Activated B cell treated with CpG ODN at 0.5 μM for 24 hours (primary cell): ENCODE measurements around the gene CENPA. TPM values are rescaled to one million over a fixed set of nuclear protein-coding genes. Genes with fewer than 3 reads are reported as not detected.
A peak's percentile ranks its signal among the peaks of the same experiment; 100 is the strongest.

ENCODE experiments used
- ATAC-seq: fragments of 200-7000 bp; cut with Tn5 transposase; one replicate; pipeline ENCODE4 v1.10.0; 2021; ENCODE audit warnings: low read depth, mild to moderate bottlenecking, moderate library complexity
- CTCF ChIA-PET: fragments of 350-600 bp; sonication (Branson Sonifier 250); formaldehyde crosslinking; loops from one replicate; lab custom pipeline; 2021; ENCODE audit warnings: antibody characterized with exemption; lab: Charles Lee
- POLR2A ChIA-PET: fragments of 350-600 bp; sonication (Branson Sonifier 250); formaldehyde crosslinking; loops from one replicate; lab custom pipeline; 2021; ENCODE audit warnings: antibody characterized with exemption; lab: Charles Lee
- DNase-seq: peaks from one replicate; pipeline ENCODE4 v3.0.0; 2022
- H3K27ac Mint-ChIP-seq: one replicate; pipeline ENCODE4 v1.8.0; 2020; ENCODE audit warnings: mixed read lengths
- H3K27me3 Mint-ChIP-seq: one replicate; pipeline ENCODE4 v1.8.0; 2021; ENCODE audit warnings: mixed read lengths
- H3K36me3 Mint-ChIP-seq: one replicate; pipeline ENCODE4 v1.8.0; 2021; ENCODE audit warnings: low read depth, mixed read lengths
- H3K4me1 Mint-ChIP-seq: one replicate; pipeline ENCODE4 v1.8.0; 2021; ENCODE audit warnings: mixed read lengths
- H3K4me3 Mint-ChIP-seq: one replicate; pipeline ENCODE4 v1.8.0; 2020; ENCODE audit warnings: mild to moderate bottlenecking, mixed read lengths
- H3K9me3 Mint-ChIP-seq: one replicate; pipeline ENCODE4 v1.8.0; 2020; ENCODE audit warnings: mixed read lengths
- intact Hi-C: fragments of 100-400 bp; cut with micrococcal nuclease; formaldehyde crosslinking; loops from one replicate; pipeline ENCODE4 v1.15.1; 2024
- total RNA-seq: library from RNA; stranded (reverse); gene quantifications from 2 replicates; pipeline ENCODE4 v1.2.3, GENCODE V29; 2022
- TF ChIP-seq, protein P1 (sequence below): fragments of 200-600 bp; IDR thresholded peaks from one replicate; pipeline ENCODE4 v1.8.0; 2022; ENCODE audit warnings: antibody characterized with exemption, mild to moderate bottlenecking

CENPA gene
- total RNA-seq, 1 donor from 2014 or later = 0.42 TPM

DNA sequence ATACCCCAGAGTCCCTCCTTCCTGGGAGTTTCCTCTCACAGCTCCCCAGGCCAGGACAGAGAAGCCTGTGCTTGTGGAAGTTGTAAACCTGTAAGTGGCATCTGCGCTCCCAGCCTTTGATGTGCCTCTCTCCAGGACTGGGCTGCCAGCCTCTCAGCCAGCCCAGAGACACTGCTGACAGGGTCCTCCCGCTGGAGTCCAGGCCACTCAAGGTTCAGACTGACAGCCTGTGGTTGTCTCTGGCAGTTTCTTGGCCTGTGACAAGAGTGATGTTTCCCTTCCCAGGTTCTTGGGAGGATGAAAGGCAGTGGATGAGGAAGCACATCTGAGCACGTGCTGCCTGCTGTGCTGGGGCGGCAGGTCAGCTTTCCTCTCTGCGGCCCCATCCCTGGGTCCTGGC lies 18.7 kb upstream of the CENPA start:
- intact Hi-C loops = no loop called here
- ChIA-PET CTCF (no interaction called here), POLR2A (no interaction called here)
- TF ChIP-seq, protein P1, sequence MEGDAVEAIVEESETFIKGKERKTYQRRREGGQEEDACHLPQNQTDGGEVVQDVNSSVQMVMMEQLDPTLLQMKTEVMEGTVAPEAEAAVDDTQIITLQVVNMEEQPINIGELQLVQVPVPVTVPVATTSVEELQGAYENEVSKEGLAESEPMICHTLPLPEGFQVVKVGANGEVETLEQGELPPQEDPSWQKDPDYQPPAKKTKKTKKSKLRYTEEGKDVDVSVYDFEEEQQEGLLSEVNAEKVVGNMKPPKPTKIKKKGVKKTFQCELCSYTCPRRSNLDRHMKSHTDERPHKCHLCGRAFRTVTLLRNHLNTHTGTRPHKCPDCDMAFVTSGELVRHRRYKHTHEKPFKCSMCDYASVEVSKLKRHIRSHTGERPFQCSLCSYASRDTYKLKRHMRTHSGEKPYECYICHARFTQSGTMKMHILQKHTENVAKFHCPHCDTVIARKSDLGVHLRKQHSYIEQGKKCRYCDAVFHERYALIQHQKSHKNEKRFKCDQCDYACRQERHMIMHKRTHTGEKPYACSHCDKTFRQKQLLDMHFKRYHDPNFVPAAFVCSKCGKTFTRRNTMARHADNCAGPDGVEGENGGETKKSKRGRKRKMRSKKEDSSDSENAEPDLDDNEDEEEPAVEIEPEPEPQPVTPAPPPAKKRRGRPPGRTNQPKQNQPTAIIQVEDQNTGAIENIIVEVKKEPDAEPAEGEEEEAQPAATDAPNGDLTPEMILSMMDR = no peak
- no peaks in the 10 kb centered on the region for H3K27me3 Mint-ChIP-seq
- H3K36me3 Mint-ChIP-seq = peaks cover 11% of the 10 kb centered on the region
- ATAC-seq (no peak), DNase-seq (no peak)
- H3K27ac Mint-ChIP-seq = no peak overlapping the region
- no peaks in the 10 kb centered on the region for H3K9me3 Mint-ChIP-seq
- peaks cover 30% of the 10 kb centered on the region for H3K4me1 Mint-ChIP-seq
- no peak overlapping the region for H3K4me3 Mint-ChIP-seq

DNA sequence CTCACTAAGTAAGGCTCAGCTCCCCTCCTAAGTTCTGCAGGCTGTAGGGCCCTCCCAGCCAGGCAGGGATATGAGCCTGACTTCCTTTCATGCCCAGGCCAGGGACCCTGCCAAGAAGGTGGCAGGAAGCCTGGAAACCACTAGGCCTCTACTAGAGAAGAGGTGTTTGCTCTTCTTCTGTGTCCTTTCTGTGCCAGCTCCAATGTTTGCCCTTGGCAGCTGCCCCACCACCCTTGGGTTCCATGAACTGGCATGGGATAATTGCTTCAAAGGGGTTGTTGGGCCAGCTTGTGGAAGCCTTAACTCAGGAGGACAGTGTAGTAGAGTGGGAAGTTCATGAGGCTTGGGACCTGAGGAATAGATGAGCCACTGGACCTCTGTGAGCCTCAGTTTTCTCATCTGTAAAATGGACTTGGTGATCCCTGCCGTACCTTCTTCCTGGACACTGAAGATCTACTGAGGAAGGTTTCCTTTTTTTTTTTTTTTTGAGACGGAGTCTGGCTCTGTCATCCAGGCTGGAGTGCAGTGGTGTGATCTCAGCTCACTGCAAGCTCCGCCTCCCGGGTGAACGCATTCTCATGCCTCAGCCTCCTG lies 17.9 kb upstream of the CENPA start:
- ATAC-seq (no peak), DNase-seq (no peak)
- CTCF ChIA-PET = no interaction called here
- Mint-ChIP-seq H3K9me3 (no peaks in the 10 kb centered on the region), H3K27me3 (no peaks in the 10 kb centered on the region), H3K36me3 (peaks cover 16% of the 10 kb centered on the region), H3K27ac (no peak overlapping the region), H3K4me1 (peaks cover 32% of the 10 kb centered on the region), H3K4me3 (no peak overlapping the region)
- TF ChIP-seq, protein P1 = no peak
- intact Hi-C loops = no loop called here
- POLR2A ChIA-PET = no interaction called here

DNA sequence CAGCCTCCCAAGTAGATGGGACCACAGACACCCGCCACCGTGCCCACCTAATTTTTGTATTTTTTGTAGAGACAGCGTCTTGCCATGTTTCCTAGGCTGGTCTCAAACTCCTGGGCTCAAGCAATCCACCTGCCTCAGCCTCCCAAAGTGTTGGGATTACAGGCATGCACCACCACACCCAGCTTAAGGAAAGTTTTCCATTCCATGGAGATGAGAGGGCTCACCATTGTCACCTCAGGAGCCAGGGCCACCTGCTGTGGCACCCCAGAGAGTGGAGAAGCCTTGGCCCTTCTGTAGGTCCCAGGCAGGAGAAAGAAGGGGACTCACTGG lies 17.1 kb upstream of the CENPA start:
- no peak for ATAC-seq
- no peak overlapping the region for H3K4me3 Mint-ChIP-seq
- TF ChIP-seq, protein P1 = no peak
- ChIA-PET POLR2A (no interaction called here), CTCF (no interaction called here)
- no peak overlapping the region for H3K27ac Mint-ChIP-seq
- H3K27me3 Mint-ChIP-seq = no peaks in the 10 kb centered on the region
- intact Hi-C loops = no loop called here
- no peaks in the 10 kb centered on the region for H3K9me3 Mint-ChIP-seq
- no peak for DNase-seq
- peaks cover 26% of the 10 kb centered on the region for H3K4me1 Mint-ChIP-seq
- H3K36me3 Mint-ChIP-seq = peaks cover 16% of the 10 kb centered on the region

DNA sequence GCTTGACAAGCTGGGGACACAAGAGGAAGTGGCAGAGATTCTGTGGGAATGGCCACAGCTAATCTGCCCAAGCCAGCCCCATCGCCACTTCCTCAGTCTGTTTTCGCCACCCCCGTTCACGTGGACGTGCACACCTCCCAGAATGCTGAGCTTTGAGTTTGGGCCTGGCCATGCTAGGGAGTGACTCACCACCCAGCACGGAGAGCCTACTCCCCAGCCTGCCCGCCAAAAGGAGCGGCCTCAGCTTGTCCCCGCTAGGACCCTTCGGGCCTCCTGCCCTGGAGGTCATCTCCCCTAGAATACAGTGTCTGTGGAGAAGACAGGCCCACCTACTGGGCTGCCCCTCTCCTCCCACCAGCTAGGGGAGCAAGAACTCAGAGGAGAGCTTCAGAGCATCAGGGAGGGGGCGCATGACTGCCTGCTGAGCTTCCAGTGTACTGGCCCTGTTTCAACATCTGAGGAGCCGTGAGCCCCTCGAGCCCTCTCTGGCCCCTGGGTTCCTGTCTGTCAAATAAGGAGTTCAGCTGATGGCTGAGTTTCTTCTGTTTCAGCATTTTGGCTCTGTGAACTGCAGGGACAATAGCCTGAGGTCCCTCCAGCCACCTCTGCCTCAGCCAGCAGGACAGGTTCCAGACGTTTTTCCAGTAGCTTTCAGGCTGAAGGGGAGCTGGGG lies 16.6 kb upstream of the CENPA start:
- ATAC-seq (no peak), DNase-seq (no peak)
- TF ChIP-seq, protein P1 = no peak
- ChIA-PET CTCF (no interaction called here), POLR2A (no interaction called here)
- Mint-ChIP-seq H3K27me3 (no peaks in the 10 kb centered on the region), H3K4me3 (no peak overlapping the region), H3K4me1 (peaks cover 24% of the 10 kb centered on the region), H3K27ac (no peak overlapping the region), H3K9me3 (no peaks in the 10 kb centered on the region), H3K36me3 (peaks cover 21% of the 10 kb centered on the region)
- intact Hi-C loops = no loop called here

DNA sequence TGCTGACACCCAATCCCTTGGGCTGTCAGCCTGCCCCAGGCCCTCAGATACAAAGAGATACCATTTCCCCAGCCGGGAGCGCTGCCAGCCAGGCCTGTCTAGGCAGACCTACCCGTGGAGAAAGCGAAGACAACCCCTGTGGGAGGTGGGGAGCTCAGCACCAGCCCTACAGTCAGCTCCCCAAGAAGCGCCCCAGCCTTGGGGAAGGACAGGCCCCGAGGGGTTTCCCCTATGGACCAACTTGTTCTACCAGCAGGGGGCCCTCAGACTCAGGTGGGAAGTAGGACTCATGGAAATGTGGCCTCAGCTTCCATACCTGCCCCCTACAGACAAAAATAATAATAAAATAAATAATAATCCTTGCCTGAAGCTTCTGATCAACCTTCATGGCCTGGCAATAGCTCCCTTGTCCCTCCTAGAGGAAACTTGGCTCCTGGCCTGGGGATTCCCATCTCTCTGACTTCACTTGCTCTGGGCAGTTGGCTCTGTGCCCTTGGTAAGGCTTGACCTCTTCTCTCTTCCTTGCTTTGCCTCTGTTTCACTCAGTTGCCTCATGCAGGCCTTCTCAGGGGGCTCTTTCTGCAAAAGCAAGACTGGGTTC lies 14.8 kb upstream of the CENPA start:
- intact Hi-C loops = no loop called here
- TF ChIP-seq, protein P1 = no peak
- DNase-seq = no peak
- H3K36me3 Mint-ChIP-seq = peaks cover 34% of the 10 kb centered on the region
- H3K9me3 Mint-ChIP-seq = no peaks in the 10 kb centered on the region
- peak; percentile 31 for ATAC-seq
- ChIA-PET POLR2A (no interaction called here), CTCF (no interaction called here)
- no peak overlapping the region for H3K27ac Mint-ChIP-seq
- H3K27me3 Mint-ChIP-seq = no peaks in the 10 kb centered on the region
- H3K4me3 Mint-ChIP-seq = no peak overlapping the region
- peaks cover 11% of the 10 kb centered on the region for H3K4me1 Mint-ChIP-seq
